Panc1 (cell line): Measurements from ENCODE around the gene ZDHHC23. TPM values are rescaled to one million over a fixed set of nuclear protein-coding genes. Genes with fewer than 3 reads are reported as not detected.

ENCODE experiments used
- ATAC-seq: fragments of 200-7000 bp; cut with Tn5 transposase; 2 replicates; pipeline ENCODE4 v1.9.1; 2020; ENCODE audit warnings: mild to moderate bottlenecking, moderate library complexity
- BruUV-seq: library from RNA; stranded (reverse); fragments of 400-500 nt; replicated peaks from 2 replicates; lab custom pipeline; 2021; lab: Mats Ljungman, UMichigan
- CTCF ChIA-PET: fragments of 300-600 bp; sonication (Branson Sonifier 250); formaldehyde crosslinking; loops from one replicate; lab custom pipeline; 2022; ENCODE audit warnings: antibody characterized with exemption; lab: Charles Lee
- POLR2A ChIA-PET: fragments of 300-600 bp; sonication (Branson Sonifier 250); formaldehyde crosslinking; loops from one replicate; lab custom pipeline; 2022; ENCODE audit warnings: antibody characterized with exemption; lab: Charles Lee
- DNase-seq: peaks from one replicate; pipeline ENCODE4 v3.0.0-alpha.2; 2010; ENCODE audit warnings: low read depth, low spot score
- H3K27ac ChIP-seq: 2 replicates; pipeline ENCODE4 v1.5.1; 2011; ENCODE audit warnings: mild to moderate bottlenecking, low read length, inconsistent platforms
- H3K27me3 ChIP-seq: fragments of 200-500 bp; sonication (Bioruptor generic); 2 replicates; pipeline ENCODE4 v1.6.0; 2014; ENCODE audit warnings: low read length, inconsistent platforms; ENCODE audit not compliant: control insufficient read depth, insufficient read depth
- H3K36me3 ChIP-seq: fragments of 200-500 bp; sonication (Bioruptor generic); 2 replicates; pipeline ENCODE4 v1.5.1; 2014; ENCODE audit warnings: inconsistent platforms, mild to moderate bottlenecking, low read length, moderate library complexity; ENCODE audit not compliant: control insufficient read depth, insufficient read depth
- H3K4me1 ChIP-seq: 2 replicates; pipeline ENCODE4 v1.5.1; 2011; ENCODE audit warnings: inconsistent platforms, mild to moderate bottlenecking, low read length, moderate library complexity; ENCODE audit not compliant: control insufficient read depth, insufficient read depth
- H3K4me3 ChIP-seq, 2 experiments: 2 replicates each; pipeline ENCODE4 v1.5.1; 2011 to 2012; ENCODE audit warnings: low read depth in 2 of 2, low read length in 2 of 2, mild to moderate bottlenecking in 2 of 2, inconsistent platforms in 1 of 2, moderate library complexity in 1 of 2
- H3K9me3 ChIP-seq: fragments of 200-500 bp; sonication (Bioruptor generic); 2 replicates; pipeline ENCODE4 v1.5.1; 2014; ENCODE audit warnings: low read depth, mild to moderate bottlenecking, inconsistent platforms, low read length, moderate library complexity; ENCODE audit not compliant: control insufficient read depth, insufficient read depth
- POLR2AphosphoS5 ChIP-seq: IDR thresholded peaks from 2 replicates; pipeline ENCODE4 v1.6.1; 2012; ENCODE audit warnings: mild to moderate bottlenecking, low read depth, low read length, moderate library complexity
- SIN3A ChIP-seq: IDR thresholded peaks from 2 replicates; pipeline ENCODE4 v1.6.1; 2012; ENCODE audit warnings: low read depth, mild to moderate bottlenecking, low read length, moderate library complexity, borderline replicate concordance; ENCODE audit not compliant: insufficient read depth
- TCF7L2 ChIP-seq: IDR thresholded peaks from 2 replicates; pipeline ENCODE4 v1.6.1; 2011; ENCODE audit warnings: mild to moderate bottlenecking, low read depth, low read length, inconsistent platforms
- in situ Hi-C: cut with HindIII; loops from 2 replicates; pipeline ENCODE4 v1.10.0; 2016; ENCODE audit warnings: low sequenced_read_pairs, low pct_unique_long_range_greater_than_20kb
- intact Hi-C: fragments of 100-400 bp; cut with micrococcal nuclease; formaldehyde crosslinking; loops from one replicate; pipeline ENCODE4 v1.10.0; 2022; ENCODE audit not compliant: unreplicated experiment
- total RNA-seq: library from RNA; stranded (reverse); gene quantifications from one replicate; pipeline ENCODE4 v1.2.1, GENCODE V29; 2021; ENCODE audit not compliant: unreplicated experiment
- TF ChIP-seq, protein P1 (sequence below), 2 experiments: IDR thresholded peaks; 2 replicates each; pipeline ENCODE4 v1.6.1; 2011 to 2012; ENCODE audit warnings: low read depth in 2 of 2, control low read depth in 1 of 2, low read length in 1 of 2, mild to moderate bottlenecking in 1 of 2, moderate library complexity in 1 of 2; ENCODE audit not compliant: insufficient read depth in 1 of 2
- TF ChIP-seq, protein P2 (sequence below): fragments of 450-650 bp; IDR thresholded peaks from 2 replicates; pipeline ENCODE4 v1.5.1; 2017; ENCODE audit warnings: mild to moderate bottlenecking

Gene ZDHHC23
- total RNA-seq, 1 experiment from 2014 or later: 23.6 TPM

DNA sequence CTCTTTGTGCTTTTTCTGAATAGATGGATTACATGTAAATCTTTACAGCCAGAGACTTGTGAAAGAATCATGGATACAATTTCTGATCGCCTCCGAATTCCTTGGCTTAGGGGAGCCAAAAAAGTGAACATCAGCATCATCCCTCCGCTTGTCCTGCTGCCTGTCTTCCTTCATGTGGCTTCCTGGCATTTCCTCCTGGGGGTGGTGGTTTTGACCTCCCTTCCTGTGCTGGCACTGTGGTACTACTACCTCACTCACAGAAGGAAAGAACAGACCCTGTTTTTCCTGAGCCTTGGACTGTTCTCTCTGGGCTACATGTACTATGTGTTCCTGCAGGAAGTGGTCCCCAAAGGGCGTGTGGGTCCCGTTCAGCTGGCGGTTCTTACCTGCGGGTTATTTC lies 5.9 kb downstream of the ZDHHC23 start:
- TF ChIP-seq SIN3A: no peak
- TF ChIP-seq POLR2AphosphoS5: no peak
- TF ChIP-seq TCF7L2: no peak
- TF ChIP-seq, protein P1, sequence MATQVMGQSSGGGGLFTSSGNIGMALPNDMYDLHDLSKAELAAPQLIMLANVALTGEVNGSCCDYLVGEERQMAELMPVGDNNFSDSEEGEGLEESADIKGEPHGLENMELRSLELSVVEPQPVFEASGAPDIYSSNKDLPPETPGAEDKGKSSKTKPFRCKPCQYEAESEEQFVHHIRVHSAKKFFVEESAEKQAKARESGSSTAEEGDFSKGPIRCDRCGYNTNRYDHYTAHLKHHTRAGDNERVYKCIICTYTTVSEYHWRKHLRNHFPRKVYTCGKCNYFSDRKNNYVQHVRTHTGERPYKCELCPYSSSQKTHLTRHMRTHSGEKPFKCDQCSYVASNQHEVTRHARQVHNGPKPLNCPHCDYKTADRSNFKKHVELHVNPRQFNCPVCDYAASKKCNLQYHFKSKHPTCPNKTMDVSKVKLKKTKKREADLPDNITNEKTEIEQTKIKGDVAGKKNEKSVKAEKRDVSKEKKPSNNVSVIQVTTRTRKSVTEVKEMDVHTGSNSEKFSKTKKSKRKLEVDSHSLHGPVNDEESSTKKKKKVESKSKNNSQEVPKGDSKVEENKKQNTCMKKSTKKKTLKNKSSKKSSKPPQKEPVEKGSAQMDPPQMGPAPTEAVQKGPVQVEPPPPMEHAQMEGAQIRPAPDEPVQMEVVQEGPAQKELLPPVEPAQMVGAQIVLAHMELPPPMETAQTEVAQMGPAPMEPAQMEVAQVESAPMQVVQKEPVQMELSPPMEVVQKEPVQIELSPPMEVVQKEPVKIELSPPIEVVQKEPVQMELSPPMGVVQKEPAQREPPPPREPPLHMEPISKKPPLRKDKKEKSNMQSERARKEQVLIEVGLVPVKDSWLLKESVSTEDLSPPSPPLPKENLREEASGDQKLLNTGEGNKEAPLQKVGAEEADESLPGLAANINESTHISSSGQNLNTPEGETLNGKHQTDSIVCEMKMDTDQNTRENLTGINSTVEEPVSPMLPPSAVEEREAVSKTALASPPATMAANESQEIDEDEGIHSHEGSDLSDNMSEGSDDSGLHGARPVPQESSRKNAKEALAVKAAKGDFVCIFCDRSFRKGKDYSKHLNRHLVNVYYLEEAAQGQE (IDR thresholded peaks at IDR 0.05; ENCODE audit: insufficient read depth in 1 of 2, low read depth in 2 of 2, low read length in 1 of 2): no peak
- TF ChIP-seq, protein P2, sequence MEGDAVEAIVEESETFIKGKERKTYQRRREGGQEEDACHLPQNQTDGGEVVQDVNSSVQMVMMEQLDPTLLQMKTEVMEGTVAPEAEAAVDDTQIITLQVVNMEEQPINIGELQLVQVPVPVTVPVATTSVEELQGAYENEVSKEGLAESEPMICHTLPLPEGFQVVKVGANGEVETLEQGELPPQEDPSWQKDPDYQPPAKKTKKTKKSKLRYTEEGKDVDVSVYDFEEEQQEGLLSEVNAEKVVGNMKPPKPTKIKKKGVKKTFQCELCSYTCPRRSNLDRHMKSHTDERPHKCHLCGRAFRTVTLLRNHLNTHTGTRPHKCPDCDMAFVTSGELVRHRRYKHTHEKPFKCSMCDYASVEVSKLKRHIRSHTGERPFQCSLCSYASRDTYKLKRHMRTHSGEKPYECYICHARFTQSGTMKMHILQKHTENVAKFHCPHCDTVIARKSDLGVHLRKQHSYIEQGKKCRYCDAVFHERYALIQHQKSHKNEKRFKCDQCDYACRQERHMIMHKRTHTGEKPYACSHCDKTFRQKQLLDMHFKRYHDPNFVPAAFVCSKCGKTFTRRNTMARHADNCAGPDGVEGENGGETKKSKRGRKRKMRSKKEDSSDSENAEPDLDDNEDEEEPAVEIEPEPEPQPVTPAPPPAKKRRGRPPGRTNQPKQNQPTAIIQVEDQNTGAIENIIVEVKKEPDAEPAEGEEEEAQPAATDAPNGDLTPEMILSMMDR: no peak
- ChIA-PET CTCF (no interaction called here), POLR2A (no interaction called here)
- Histone ChIP-seq H3K4me1 (peaks cover 4% of the 10 kb centered on the region), H3K4me3 (no peak overlapping the region), H3K36me3 (no peaks in the 10 kb centered on the region), H3K9me3 (no peaks in the 10 kb centered on the region), H3K27me3 (no peaks in the 10 kb centered on the region), H3K27ac (no peak overlapping the region)
- ATAC-seq: no peak
- DNase-seq: no peak
- in situ Hi-C loops (no loop called here), intact Hi-C loops (no loop called here)
- BruUV-seq: no TSS peak

DNA sequence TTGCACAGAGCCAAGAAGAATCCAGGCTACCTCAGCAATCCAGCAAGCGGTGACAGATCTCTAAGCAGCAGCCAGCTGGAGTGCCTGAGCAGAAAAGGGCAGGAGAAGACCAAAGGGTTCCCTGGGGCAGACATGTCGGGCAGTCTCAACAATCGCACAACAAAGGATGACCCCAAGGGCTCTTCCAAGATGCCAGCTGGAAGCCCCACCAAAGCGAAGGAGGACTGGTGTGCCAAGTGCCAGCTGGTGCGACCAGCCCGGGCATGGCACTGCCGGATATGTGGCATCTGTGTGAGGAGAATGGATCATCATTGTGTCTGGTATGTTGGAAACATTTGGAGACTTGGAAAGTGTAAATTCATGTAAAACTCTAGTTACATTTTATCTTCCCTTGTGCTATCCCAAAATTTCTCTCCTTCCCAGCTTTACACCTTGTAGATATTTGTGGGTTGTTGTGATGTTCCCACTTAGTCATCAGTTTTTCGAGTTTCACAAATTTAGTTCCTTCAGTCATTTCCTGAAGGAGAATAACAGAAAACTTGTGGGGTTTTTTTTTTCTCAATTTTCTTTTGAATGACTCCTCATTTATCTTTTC lies 6.4 kb downstream of the ZDHHC23 start:
- ATAC-seq (no peak), DNase-seq (no peak)
- no peaks in the 10 kb centered on the region for H3K9me3 ChIP-seq
- in situ Hi-C loops (no loop called here), intact Hi-C loops (no loop called here)
- CTCF ChIA-PET: no interaction called here
- TF ChIP-seq, protein P1 (IDR thresholded peaks at IDR 0.05; ENCODE audit: insufficient read depth in 1 of 2, low read depth in 2 of 2, low read length in 1 of 2): no peak
- TF ChIP-seq, protein P2: no peak
- TF ChIP-seq SIN3A: no peak
- no peak for TF ChIP-seq POLR2AphosphoS5
- POLR2A ChIA-PET: no interaction called here
- H3K4me3 ChIP-seq: no peak overlapping the region
- H3K36me3 ChIP-seq: no peaks in the 10 kb centered on the region; the same call in 1 of the 2 replicates
- no TSS peak for BruUV-seq
- H3K27ac ChIP-seq: no peak overlapping the region
- no peaks in the 10 kb centered on the region for H3K27me3 ChIP-seq
- no peaks in the 10 kb centered on the region for H3K4me1 ChIP-seq
